HG02840 (cell line): ENCODE measurements around the gene TUBB4A.

Experiments used
- ATAC-seq: cut with Tn5 transposase; IDR thresholded peaks from one replicate; pipeline ENCODE4 v1.9.1; 2021; ENCODE audit warnings: mild to moderate bottlenecking, moderate library complexity, moderate number of reproducible peaks; ENCODE audit not compliant: unreplicated experiment, low FRiP score

The TUBB4A gene

DNA sequence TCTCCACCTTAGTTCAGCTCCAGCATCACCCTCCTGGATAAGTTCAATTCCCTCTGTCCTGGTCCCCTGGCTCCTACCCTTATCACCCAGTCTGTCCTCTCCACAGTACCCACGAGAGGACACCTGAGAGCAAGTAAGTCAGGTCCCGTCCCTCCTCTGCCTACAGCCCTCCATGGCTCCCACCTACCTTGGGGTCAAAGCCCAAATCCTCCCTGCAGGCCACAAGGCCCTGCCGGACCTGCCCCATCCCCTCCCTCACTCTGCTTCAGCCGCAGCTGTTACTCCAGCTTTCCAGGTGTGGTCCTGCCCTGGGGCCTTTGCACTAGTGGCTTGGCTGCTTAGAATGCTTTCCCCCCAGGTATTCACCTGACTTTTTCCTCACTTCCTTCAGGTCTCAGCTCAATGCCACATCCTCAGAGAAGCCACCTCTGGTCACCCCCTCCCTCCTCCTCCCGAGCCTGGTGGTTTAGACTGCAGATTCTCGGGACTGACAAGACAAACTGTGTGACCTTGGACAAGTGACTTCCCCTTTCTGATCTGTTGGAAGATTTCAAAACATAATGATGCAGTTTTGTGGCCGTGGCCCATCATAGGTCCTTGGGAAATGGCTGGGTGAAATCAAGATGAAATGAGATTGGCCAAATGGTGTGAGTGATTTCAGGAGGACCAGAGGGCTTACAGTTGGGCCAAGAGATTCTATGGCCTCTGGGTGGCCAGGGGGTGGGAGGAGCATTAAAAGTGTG lies 3.6 kb downstream of the TUBB4A start:
- no peak for ATAC-seq

DNA sequence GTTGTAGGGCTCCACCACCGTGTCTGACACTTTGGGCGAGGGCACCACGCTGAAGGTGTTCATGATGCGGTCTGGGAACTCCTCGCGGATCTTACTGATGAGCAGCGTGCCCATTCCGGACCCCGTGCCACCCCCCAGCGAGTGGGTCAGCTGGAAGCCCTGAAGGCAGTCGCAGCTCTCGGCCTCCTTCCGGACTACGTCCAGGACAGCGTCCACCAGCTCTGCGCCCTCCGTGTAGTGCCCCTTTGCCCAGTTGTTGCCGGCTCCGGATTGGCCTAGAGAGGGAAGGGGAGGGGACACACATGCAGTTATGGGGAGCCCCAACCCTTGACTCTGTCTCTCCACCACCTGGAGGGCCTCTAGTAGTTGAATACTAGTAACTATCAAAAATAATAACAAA lies 6.2 kb downstream of the TUBB4A start:
- no peak for ATAC-seq

GRCh38 chr19:6494438-6495036 lies 7.6 kb downstream of the TUBB4A start:
- ATAC-seq = no peak

- ATAC-seq = no peak
Measured at GRCh38 chr19:6491802-6492592, 10.1 kb downstream of the TUBB4A start.

- no peak for ATAC-seq
Measured at GRCh38 chr19:6490134-6490533, 12.0 kb downstream of the TUBB4A start.

GRCh38 chr19:6489278-6490061 lies 12.6 kb downstream of the TUBB4A start:
- no peak for ATAC-seq

DNA sequence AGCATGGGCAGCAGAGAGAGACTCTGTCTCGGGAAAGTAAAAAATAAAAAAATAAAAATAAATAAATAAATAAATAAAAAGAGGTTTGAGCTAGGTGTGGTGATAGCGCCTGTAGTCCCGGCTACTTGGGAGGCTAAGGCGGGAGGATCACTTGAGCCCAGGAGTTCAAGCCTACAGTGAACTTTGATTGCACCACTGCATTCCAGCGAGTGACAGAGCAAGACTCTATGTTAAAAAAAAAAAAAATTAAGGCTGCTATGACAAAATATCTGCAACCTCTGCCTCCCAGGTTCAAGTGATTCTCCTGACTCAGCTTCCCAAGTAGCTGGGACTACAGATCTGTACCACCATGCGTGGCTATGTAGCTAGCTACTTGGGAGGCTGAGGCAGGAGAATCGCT lies 17.3 kb downstream of the TUBB4A start:
- ATAC-seq = no peak

DNA sequence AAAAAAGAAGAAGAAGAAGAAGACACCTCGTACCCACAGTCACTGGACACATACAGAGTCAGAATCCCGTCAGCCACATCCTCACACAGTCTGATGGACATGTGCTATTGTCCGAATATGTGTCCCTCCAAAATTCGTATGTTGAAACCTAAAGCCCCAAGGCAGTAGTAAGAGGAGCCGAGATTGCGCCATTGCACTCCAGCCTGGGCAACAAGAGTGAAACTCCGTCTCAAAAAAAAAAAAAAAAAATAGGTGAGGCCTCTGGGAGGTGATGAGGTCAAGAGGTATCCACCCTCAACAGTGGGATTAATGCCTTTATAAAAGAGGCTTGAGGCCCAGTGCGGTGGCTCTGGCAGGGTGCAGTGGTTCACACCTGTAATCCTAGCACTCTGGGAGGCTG lies 17.9 kb downstream of the TUBB4A start:
- no peak for ATAC-seq

DNA sequence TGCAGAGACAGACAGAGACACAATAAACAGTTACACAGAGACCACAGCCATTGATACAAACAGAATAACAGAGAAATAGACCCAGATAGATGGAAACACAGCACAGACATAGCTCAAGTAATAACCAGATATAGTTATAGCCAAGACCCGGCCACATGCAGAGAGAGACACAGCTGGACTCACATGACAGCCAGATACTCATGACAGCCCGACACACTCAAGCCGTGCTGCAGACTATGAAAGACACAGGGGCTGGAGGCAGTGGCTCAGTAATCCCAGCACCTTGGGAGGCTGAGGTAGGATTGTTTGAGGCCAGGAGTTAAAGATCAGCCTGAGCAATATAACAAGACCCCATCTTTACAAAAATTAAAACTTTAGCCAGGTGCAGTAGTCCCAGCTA lies 18.9 kb downstream of the TUBB4A start:
- no peak for ATAC-seq

DNA sequence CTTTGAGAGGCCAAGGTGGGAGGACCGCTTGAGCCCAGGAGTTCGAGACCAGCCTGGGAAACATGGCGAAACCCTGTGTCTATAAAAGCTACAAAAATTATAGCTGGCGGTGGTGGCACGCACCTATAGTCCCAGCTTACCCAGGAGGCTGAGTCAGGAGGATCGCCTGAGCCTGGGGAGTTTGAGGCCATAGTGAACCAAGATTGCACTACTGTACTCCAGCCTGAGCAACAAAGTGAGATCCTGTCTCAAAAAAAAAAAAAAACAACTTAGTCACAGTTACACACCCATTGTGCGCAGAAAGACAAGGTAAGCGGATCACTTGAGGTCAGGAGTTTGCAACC lies 19.8 kb downstream of the TUBB4A start:
- ATAC-seq = no peak

DNA sequence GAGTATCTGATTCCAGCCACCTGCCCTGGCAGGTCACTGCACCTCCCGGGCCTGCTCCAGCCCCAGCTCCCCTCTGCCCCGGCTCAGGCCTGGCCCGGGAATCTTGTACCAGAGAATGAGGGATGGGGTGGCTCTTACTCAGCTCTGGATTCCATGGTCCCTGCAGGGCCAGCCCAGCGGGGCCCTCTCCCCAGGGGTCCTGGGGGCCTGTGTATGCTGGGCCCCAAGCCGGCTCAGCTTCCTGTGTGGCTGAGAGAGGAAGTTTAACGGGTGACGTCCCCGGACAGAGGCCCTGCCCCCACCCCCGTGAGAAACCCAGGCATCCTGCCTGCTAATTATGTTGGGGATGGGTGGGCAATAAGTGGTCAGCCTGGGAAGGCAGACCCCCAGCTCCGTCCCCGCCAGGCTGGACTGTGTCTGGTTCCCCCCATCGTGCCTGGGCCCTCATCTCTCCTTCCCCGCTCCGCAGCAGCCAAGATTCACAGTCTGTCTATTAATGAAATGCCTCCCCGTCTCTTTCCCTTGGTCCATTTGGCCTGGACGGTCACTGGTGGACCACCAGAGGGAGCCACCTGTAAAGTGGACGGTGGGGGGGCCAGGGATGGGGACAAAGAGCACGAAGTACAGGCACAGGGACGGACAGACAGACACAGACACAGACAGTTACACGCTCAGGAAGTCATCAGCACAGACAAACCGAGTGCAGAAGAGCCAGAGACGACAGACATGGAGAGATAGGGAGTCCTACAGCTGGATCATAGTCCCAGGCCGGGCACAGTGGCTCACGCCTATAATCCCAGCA lies 20.4 kb downstream of the TUBB4A start, which contains the start of gene DENND1C:
Gene DENND1C (minus strand): TSS at position 247 of the 802 bp plus-strand sequence. CDS start 92 bp downstream, at position 155.
- ATAC-seq = no peak

- no peak for ATAC-seq
Measured at GRCh38 chr19:6480848-6481415, 21.2 kb downstream of the TUBB4A start.

- ATAC-seq = no peak
Measured at GRCh38 chr19:6479836-6480398, 22.2 kb downstream of the TUBB4A start.

DNA sequence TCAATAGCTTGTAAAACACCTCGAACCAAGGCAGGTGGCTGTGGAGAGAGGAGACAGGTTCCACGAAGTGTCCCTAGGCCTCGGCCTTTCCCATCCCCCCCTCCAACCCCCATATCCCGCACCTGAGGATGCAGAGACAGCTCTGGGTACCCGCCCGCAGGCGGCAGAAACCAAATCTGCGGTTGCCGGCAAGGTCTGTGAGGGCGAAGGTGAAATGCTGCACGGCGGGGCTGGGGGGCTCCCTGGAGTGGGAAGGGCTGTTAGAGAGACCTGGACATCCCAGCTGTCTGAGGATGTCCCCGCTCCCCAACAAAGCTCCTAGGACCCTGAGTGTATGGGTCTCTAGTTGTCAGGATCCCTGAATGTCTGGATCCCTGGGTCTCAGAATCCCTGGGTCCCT lies 23.3 kb downstream of the TUBB4A start:
- no peak for ATAC-seq

DNA sequence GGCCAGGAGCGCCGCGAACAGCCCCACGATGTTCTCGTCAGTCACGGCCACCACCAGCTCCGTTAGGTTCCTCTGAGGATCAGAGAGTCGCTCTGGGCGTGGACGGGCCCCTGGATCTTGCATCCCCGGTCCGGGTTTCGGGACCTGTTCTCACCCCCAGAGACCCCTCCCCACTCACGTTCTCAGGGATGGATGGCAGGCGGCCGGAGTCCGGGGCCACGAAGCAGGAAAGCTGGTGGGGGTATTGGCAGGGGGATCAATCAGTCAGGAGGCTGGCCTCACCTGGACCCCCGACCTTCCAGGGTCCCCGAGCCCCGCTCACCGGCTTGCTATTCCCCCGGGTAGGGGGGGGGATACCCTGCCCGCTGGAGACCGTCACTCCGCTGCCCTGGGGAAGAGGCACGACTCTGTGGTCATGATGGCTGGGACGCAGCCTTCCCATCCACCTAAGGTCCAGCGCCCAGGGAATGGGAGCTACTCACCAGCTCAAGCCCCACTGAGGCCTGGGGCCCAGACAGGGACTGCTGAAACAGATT lies 25.1 kb downstream of the TUBB4A start:
- ATAC-seq = no peak

DNA sequence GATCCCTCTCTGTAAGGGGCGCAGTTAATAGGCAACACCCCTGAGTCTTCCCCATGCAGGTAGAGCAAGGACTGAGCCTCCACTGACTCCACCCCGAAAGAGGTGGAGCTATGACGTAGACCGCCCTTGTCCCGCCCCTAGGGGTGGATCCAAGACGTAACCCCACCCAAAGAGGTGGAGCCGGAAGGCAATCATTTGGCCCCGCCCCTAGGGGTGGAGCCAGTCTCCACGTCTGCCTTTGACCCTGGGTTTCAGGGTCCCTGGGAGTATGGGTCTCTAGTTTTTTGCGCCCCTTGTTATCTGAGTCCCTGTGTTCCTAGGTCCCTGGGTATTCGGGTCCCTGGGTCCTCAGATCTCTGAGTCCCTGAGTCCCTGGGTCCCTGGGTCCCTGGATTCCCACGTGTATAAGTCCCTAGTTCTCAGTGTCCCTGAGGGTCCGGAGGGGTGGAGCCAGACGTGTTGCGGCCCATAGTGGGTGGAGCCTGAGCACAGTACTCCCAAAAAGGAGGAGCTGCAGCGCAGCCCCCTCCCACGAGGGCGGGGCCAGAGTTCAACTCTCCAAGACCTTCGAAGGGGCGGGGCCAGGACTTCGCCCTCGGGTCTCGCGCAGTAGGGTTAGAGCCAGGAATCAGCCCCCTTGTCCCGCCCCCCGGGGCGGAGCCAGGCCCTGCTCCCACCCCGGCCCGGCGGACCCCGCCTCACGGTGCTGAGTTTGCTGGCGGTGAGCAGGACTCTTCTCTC lies 25.8 kb downstream of the TUBB4A start:
- no peak for ATAC-seq

DNA sequence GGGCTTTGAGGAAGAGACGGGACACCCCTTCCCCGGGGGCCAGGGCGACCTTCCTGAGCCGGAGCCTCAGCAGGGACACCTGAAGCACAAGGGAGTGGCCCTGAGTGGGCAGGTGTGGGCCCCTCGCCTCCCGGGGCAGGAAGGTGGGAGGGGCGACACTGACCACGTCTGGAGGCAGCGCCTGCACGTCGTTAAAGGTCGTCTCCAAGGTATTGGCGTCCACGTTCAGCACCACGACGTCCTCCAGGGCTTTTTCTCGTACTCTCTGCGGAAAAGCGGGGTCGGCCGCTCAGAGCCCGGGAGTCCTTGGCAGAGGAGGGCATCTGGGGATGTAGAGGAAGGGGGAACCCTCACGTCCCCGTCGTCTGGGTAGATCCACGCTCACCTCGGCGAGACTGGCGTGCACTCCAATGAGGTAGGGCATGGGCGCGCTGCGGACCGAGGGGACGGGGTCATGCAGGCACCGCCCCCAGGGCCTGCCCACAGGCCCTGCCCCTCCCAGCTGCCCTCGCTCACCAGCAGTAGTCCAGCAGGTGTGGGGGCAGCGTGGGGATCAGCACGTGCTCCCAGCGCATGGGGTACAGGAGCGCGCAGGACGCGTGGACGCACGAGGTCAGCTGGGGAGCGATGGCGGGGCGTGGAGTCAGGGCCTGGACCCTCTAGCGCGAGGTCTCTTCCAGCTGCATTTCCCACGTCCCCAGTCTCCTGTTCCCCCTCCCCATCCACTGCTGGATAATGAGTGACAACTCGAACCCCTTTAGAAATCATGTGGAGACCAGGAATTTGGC lies 26.6 kb downstream of the TUBB4A start:
- no peak for ATAC-seq

DNA sequence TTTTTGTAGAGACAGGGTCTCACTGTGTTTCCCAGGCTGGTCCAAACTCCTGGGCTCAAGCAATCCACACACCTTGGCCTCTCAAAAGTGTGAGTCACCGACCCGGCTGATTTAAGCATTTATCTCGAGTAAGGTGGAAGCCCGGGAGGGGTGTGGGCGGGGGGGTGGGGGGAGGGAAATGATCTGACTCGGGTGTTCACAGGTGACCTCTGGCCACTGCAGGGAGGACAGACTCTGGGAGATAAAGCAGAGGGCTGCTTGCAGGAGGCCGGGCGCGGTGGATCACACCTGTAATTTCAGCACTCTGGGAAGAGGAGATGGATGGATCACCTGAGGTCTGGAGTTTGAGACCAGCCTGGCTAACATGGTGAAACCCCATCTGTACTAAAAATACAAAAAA lies 28.5 kb downstream of the TUBB4A start:
- no peak for ATAC-seq
